Stomach (tissue), 19 donors: ENCODE measurements around the gene TAS2R10. TPM values are rescaled to one million over a fixed set of nuclear protein-coding genes. Genes with fewer than 3 reads are reported as not detected.

Source experiments
- DNase-seq, 2 donors: peaks; one replicate each; pipeline versions ENCODE4 v3.0.0 to v3.0.0-alpha.2; 2013 to 2019
- H3K27ac ChIP-seq, 5 donors: fragments of 200-600 bp in 4 of 5; sonication (generic) in 4 of 5; one replicate each; pipeline ENCODE4 v1.5.1; 2013 to 2019; ENCODE audit warnings: mild to moderate bottlenecking in 1 of 5, moderate library complexity in 1 of 5
- H3K27me3 ChIP-seq, 3 donors: fragments of 200-600 bp; sonication (generic); one replicate each; pipeline ENCODE4 v1.5.1; 2017 to 2019; ENCODE audit warnings: mixed run types in 1 of 3
- H3K36me3 ChIP-seq, 4 donors: fragments of 200-600 bp; sonication (generic); 1 replicate in 3 of 4; 2 replicates in 1 of 4; pipeline ENCODE4 v1.5.1; 2016 to 2019
- H3K4me1 ChIP-seq, 4 donors: fragments of 200-600 bp; sonication (generic); one replicate each; pipeline ENCODE4 v1.5.1; 2016 to 2019
- H3K4me3 ChIP-seq, 4 donors: fragments of 200-600 bp; sonication (generic) in 3 of 4; one replicate each; pipeline ENCODE4 v1.5.1; 2016 to 2019; ENCODE audit warnings: mild to moderate bottlenecking in 1 of 4
- H3K9me3 ChIP-seq, 4 donors: fragments of 200-600 bp; sonication (generic); one replicate each; pipeline ENCODE4 v1.5.1; 2016 to 2019
- CTCF ChIP-seq, 7 experiments: fragments of 450-650 bp in 4 of 7; fragments of 200-600 bp in 3 of 7; sonication (generic) in 3 of 7; IDR thresholded peaks; one replicate each; pipeline ENCODE4 v1.5.1; 2016 to 2019; ENCODE audit warnings: antibody characterized with exemption in 7 of 7, control low read depth in 2 of 7, mild to moderate bottlenecking in 1 of 7
- EP300 ChIP-seq: sonication (generic); formaldehyde crosslinking; IDR thresholded peaks from one replicate; pipeline ENCODE4 v1.6.1; 2017; ENCODE audit warnings: antibody characterized with exemption
- POLR2A ChIP-seq, 4 donors: fragments of 450-650 bp; IDR thresholded peaks; one replicate each; pipeline ENCODE4 v1.6.1; 2016; ENCODE audit warnings: antibody characterized with exemption in 4 of 4, control low read depth in 2 of 4, mild to moderate bottlenecking in 1 of 4, moderate library complexity in 1 of 4
- POLR2AphosphoS5 ChIP-seq, 3 donors: sonication (generic); formaldehyde crosslinking; IDR thresholded peaks; one replicate each; pipeline ENCODE4 v1.6.1; 2016; ENCODE audit warnings: antibody characterized with exemption in 3 of 3
- WGBS, 5 donors: extraction: QIAGEN DNeasy Blood & Tissue Kit in 3 of 5; methylation state at CpG; one replicate each; pipeline versions ENCODE4 v1.1.5 to v1.1.7; 2013 to 2018; 5-methylcytosine and 5-hydroxymethylcytosine counted together
- intact Hi-C: fragments of 100-400 bp; cut with DNase I; formaldehyde crosslinking; loops from one replicate; pipeline ENCODE4 v1.15.1; 2023; ENCODE audit warnings: low total_unique reads
- long read RNA-seq, 10 donors: transcript quantifications; one replicate each; lab custom pipeline, GENCODE V29; 2026
- polyA plus RNA-seq, 3 donors: library from polyadenylated mRNA; stranded (reverse); fragments of 200-250 nt; gene quantifications; one replicate each; pipeline ENCODE4 v1.2.3, GENCODE V29; 2013
- total RNA-seq, 5 donors: library from RNA; depleted of rRNA; stranded (reverse); fragments of >200 nt; gene quantifications; one replicate each; pipeline versions ENCODE4 v1.1.0 to v1.2.3, GENCODE V29; 2014 to 2016
- donor health status: healthy with polysubstance abuse.
- donor health status: Bipolar disorder and iron deficiency.
- donor health status: healthy.

TAS2R10 gene
- total RNA-seq, result 1 to 10 TPM in 2 of 5 donors, not detected in 3; 1.0 to 3.5 TPM
- polyA plus RNA-seq, result not detected
- long read RNA-seq, donor 1, result 0 reads
- long read RNA-seq, donor 2, partial matches to known transcripts, result 0 of 1 reads
- long read RNA-seq, donor 2, other reads (novel, unspliced or antisense), result 0 of 1 reads
- long read RNA-seq, donor 3, partial matches to known transcripts, result 0 of 2 reads
- long read RNA-seq, donor 3, other reads (novel, unspliced or antisense), result 0 of 2 reads
- long read RNA-seq, donor 4, result 0 reads
- long read RNA-seq, donor 5, result 0 reads
- long read RNA-seq, donor 6, partial matches to known transcripts, result 0 of 1 reads
- long read RNA-seq, donor 6, other reads (novel, unspliced or antisense), result 0 of 1 reads
- long read RNA-seq, donor 7, result 0 reads
- long read RNA-seq, donor 8, partial matches to known transcripts, result 0 of 1 reads
- long read RNA-seq, donor 8, other reads (novel, unspliced or antisense), result 0 of 1 reads
- long read RNA-seq, donor 9, result 0 reads
- long read RNA-seq, donor 10, result 0 reads

- Histone ChIP-seq H3K36me3 (no peaks in the 10 kb centered on the region), H3K4me1 (no peaks in the 10 kb centered on the region), H3K9me3 (no peaks in the 10 kb centered on the region), H3K4me3 (no peak within 1 kb of the TSS), H3K27ac (no peak within 1 kb of the TSS), H3K27me3 (no peaks in the 10 kb centered on the region)
- DNase-seq, result no peak
- WGBS, 5 donors, result 87 to 93% (median 92%) methylated on average over 3 of the region's 3 CpGs
- no peak for TF ChIP-seq POLR2A (IDR thresholded peaks at IDR 0.05)
- TF ChIP-seq EP300, result no peak
- TF ChIP-seq POLR2AphosphoS5 (IDR thresholded peaks at IDR 0.05), result no peak
- TF ChIP-seq CTCF (IDR thresholded peaks at IDR 0.05), result no peak
- intact Hi-C loops, result no loop called here
These were observed at the start of gene TAS2R10 for GRCh38 chr12:10826258-10826657. TAS2R10 (minus strand) TSS chr12:10826358; CDS start chr12:10826269, 89 bp downstream.

- H3K27ac ChIP-seq, result no peak overlapping the region
These were observed 47.2 kb upstream of the TAS2R10 start for GRCh38 chr12:10873378-10873777.

GRCh38 chr12:10867381-10867780, 41.2 kb upstream of the TAS2R10 start:
- Histone ChIP-seq H3K36me3 (no peaks in the 10 kb centered on the region), H3K4me3 (no peak overlapping the region), H3K9me3 (peaks cover 0 to 3% (median 0%) of the 10 kb centered on the region in 4 donors), H3K27ac (no peak overlapping the region), H3K27me3 (no peaks in the 10 kb centered on the region), H3K4me1 (no peaks in the 10 kb centered on the region)
- intact Hi-C loops, result no loop called here
- TF ChIP-seq POLR2AphosphoS5 (IDR thresholded peaks at IDR 0.05) (no peak), EP300 (no peak), CTCF (IDR thresholded peaks at IDR 0.05) (peak in 1 of 7 experiments; percentile 24)
- peak in 1 of 2 donors; percentile 22 for DNase-seq
- 48 to 75% (median 57%) methylated on average over 2 of the region's 2 CpGs for WGBS, 5 donors

More at GRCh38 chr12:10873378-10873777, 47.2 kb upstream of the TAS2R10 start:
- intact Hi-C loops, result no loop called here
- no peak overlapping the region for H3K4me3 ChIP-seq
- H3K36me3 ChIP-seq, result peaks cover 5 to 18% (median 13%) of the 10 kb centered on the region in 4 donors
- 19 to 47% (median 39%) methylated on average over 2 of the region's 2 CpGs for WGBS, 5 donors
- peaks cover 0 to 4% (median 0%) of the 10 kb centered on the region in 4 donors for H3K9me3 ChIP-seq
- no peaks in the 10 kb centered on the region for H3K27me3 ChIP-seq
- no peak for DNase-seq
- no peak for TF ChIP-seq CTCF (IDR thresholded peaks at IDR 0.05)
- no peak for TF ChIP-seq POLR2A (IDR thresholded peaks at IDR 0.05)
- TF ChIP-seq EP300, result no peak
- no peak for TF ChIP-seq POLR2AphosphoS5 (IDR thresholded peaks at IDR 0.05)
- H3K4me1 ChIP-seq, result peaks cover 0 to 4% (median 0%) of the 10 kb centered on the region in 4 donors

- no peak overlapping the region for H3K4me3 ChIP-seq
- no peak overlapping the region for H3K27ac ChIP-seq
- TF ChIP-seq CTCF (IDR thresholded peaks at IDR 0.05) (no peak), POLR2A (IDR thresholded peaks at IDR 0.05) (no peak), POLR2AphosphoS5 (IDR thresholded peaks at IDR 0.05) (no peak), EP300 (no peak)
- DNase-seq, result no peak
- H3K9me3 ChIP-seq, result peaks cover 0 to 17% (median 2%) of the 10 kb centered on the region in 4 donors
- 87 to 96% (median 95%) methylated on average over 2 of the region's 2 CpGs for WGBS, 5 donors
- no peaks in the 10 kb centered on the region for H3K4me1 ChIP-seq
- H3K27me3 ChIP-seq, result no peaks in the 10 kb centered on the region
- peaks cover 0 to 7% (median 5%) of the 10 kb centered on the region in 4 donors for H3K36me3 ChIP-seq
- intact Hi-C loops, result no loop called here
These were observed 37.5 kb upstream of the TAS2R10 start for GRCh38 chr12:10863512-10864218.
